ENCODE data around the gene NFIX. TPM values are rescaled to one million over a fixed set of nuclear protein-coding genes. Genes with fewer than 3 reads are reported as not detected.

The NFIX gene
- total and polyA plus RNA-seq, 9 of the 15 experiments (the other 6 are each of a cell fraction or from before 2014, with no cell fraction given): 0.28 to 26.8 (median 5.4) TPM

- TF ChIP-seq, protein P1, sequence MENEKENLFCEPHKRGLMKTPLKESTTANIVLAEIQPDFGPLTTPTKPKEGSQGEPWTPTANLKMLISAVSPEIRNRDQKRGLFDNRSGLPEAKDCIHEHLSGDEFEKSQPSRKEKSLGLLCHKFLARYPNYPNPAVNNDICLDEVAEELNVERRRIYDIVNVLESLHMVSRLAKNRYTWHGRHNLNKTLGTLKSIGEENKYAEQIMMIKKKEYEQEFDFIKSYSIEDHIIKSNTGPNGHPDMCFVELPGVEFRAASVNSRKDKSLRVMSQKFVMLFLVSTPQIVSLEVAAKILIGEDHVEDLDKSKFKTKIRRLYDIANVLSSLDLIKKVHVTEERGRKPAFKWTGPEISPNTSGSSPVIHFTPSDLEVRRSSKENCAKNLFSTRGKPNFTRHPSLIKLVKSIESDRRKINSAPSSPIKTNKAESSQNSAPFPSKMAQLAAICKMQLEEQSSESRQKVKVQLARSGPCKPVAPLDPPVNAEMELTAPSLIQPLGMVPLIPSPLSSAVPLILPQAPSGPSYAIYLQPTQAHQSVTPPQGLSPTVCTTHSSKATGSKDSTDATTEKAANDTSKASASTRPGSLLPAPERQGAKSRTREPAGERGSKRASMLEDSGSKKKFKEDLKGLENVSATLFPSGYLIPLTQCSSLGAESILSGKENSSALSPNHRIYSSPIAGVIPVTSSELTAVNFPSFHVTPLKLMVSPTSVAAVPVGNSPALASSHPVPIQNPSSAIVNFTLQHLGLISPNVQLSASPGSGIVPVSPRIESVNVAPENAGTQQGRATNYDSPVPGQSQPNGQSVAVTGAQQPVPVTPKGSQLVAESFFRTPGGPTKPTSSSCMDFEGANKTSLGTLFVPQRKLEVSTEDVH (IDR thresholded peaks at IDR 0.05; ENCODE audit: low read depth, partially characterized antibody): peak; percentile 75
- no peak for TF ChIP-seq THRA (IDR thresholded peaks at IDR 0.05)
- no peak for TF ChIP-seq FOXP4 (CRISPR knock-in tag; IDR thresholded peaks at IDR 0.05; ENCODE audit: borderline replicate concordance)
- TF ChIP-seq MEF2A (IDR thresholded peaks at IDR 0.05; ENCODE audit: control insufficient read depth, low read depth, low read length): no peak
- TF ChIP-seq POLR2A (conservative IDR thresholded peaks at IDR 0.05): no peak
- TF ChIP-seq, protein P2, sequence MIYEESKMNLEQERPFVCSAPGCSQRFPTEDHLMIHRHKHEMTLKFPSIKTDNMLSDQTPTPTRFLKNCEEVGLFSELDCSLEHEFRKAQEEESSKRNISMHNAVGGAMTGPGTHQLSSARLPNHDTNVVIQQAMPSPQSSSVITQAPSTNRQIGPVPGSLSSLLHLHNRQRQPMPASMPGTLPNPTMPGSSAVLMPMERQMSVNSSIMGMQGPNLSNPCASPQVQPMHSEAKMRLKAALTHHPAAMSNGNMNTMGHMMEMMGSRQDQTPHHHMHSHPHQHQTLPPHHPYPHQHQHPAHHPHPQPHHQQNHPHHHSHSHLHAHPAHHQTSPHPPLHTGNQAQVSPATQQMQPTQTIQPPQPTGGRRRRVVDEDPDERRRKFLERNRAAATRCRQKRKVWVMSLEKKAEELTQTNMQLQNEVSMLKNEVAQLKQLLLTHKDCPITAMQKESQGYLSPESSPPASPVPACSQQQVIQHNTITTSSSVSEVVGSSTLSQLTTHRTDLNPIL (CRISPR knock-in tag; IDR thresholded peaks at IDR 0.05): no peak
- TF ChIP-seq ZNF280B (CRISPR knock-in tag; IDR thresholded peaks at IDR 0.05): no peak
- TF ChIP-seq DIDO1 (tag; IDR thresholded peaks at IDR 0.05; ENCODE audit: low read depth): no peak
- no peak for TF ChIP-seq PTTG1 (tag; IDR thresholded peaks at IDR 0.05; ENCODE audit: low read depth)
- TF ChIP-seq KAT2B (IDR thresholded peaks at IDR 0.05; ENCODE audit: low read depth, low read length): no peak
- no peak for TF ChIP-seq RBM22 (IDR thresholded peaks at IDR 0.05; ENCODE audit: low read depth, low read length, poor library complexity, severe bottlenecking)
- TF ChIP-seq HDAC2 (IDR thresholded peaks at IDR 0.05): peak; percentile 15; the same call in 1 of the 2 replicates
- no peak for TF ChIP-seq RBM17 (IDR thresholded peaks at IDR 0.05; ENCODE audit: borderline replicate concordance, low read depth, low read length)
- no peak for TF ChIP-seq GTF2E2 (tag; IDR thresholded peaks at IDR 0.05)
- TF ChIP-seq SP2 (IDR thresholded peaks at IDR 0.05; ENCODE audit: extremely low read depth, low read depth, low read length, poor library complexity, severe bottlenecking): no peak
- TF ChIP-seq ZNF408 (CRISPR knock-in tag; IDR thresholded peaks at IDR 0.05; ENCODE audit: low read depth): no peak
- no peak for TF ChIP-seq GTF2B (IDR thresholded peaks at IDR 0.05; ENCODE audit: extremely low read depth, insufficient read length)
Observed at GRCh38 chr19:12983542-12984142, 11.6 kb upstream of the NFIX start (continued).
